ENCODE data around the gene GRM3. TPM values are rescaled to one million over a fixed set of nuclear protein-coding genes. Genes with fewer than 3 reads are reported as not detected.

Gene GRM3
- polyA plus RNA-seq, 4 donors = 0.10 to 0.35 (median 0.21) TPM

DNA sequence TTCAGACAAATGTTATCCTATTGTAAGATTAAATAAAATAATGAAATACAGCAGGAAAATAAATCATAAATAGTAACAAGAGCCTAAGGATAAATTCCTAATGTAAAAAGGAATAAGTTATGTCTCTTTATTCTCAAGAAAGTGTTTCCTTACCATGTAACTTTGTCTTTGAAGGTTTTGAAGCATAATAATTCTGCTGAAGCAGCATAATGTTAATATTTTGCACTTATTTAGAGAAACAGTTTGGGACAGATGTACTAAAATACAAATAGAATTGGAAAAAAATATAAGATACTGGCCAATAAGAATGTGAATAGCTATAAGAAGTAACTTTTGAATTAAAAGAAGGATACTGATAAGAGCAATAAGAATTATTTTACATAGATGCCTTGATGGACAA is 45.7 kb downstream of the GRM3 start:
- DNase-seq (ENCODE audit: low read depth in 4 of 4, low spot score in 2 of 4) = no peak

DNA sequence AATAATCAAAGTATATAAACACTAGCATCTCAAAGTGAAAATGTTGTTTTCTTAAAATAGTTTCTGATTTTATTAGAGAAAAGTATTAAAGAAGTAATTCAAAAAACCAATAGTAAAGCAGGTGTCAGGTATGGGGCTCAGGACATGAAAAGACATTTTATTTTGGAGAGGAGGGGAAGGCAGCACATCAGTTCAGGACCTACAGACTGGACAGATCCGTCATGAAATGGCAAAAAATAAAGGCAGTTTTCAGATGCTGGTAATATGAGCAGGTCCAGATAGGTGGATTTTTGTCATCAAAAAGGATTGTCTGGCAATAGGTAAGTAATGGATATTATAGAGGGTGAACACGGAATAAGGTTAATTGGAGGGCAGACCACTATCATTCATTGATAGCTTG is 49.0 kb downstream of the GRM3 start:
- no peak for DNase-seq (ENCODE audit: low read depth in 4 of 4, low spot score in 2 of 4)

DNA sequence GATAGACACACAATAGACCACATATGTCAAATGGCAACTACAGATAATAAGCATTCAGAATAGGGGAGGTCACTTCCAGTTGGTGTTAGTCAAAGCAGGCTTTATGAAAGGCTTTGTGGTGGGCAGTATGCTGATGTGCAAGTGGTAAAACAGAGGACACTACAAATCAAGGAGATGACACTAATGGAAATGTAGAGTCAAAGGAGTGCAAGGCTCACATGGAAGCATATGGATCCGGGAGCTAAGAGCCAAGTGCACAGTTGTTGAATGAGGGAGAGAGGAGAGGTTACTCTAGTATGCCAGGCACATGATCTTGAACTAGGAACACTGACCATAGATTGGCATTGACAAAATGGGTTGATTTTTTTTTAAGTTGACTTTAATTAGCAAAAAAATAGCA is 62.7 kb downstream of the GRM3 start:
- no peak for DNase-seq (ENCODE audit: low read depth in 4 of 4, low spot score in 2 of 4)

DNA sequence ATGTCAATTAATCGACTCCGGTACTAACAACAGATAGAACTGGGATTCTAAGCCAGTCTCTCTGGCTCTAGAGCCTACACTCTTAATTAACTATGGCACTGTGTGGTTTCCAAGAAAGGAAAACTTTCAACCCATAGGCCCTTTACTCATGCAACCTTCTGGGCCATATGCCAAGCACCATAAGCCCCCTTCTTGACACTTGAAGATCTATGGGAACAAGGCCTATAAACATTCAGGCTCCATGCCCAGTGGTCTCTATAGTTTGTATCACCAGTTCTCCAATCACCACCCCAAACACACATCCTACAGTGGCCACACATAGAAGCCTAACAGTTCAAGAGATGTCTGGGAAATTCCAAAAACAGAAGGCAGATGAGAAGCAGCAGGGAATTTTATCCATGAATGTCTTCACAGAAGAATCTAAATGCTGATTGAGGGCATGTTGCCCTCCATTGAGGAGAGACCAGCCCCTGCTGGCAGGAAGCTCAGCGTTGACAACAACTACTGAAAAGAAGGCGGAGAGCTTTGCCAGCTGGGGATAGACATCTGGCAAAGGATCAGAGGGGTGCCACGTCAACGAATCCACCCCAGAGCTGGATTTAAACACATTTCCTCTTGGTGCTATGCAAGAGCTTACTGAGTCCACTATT is 64.4 kb downstream of the GRM3 start:
- DNase-seq (ENCODE audit: low read depth in 4 of 4, low spot score in 2 of 4) = no peak

DNA sequence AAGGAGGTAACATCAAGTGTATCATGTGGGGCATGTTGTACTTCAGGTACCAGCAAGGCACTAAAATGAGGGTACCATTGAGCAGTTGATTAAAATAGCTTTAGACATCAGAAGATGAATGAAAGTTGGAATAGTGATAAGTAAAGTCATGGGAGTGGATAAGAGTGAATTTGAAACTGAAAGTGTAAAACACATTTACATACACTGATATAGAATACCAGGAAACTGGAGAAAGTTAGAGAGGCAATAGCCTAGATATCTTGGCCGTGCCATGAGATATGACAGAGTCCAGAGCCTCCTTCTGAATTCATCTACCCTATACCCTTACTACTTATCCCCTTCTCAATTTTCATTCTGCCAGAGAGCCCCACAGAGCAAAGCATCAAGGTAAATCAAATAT is 76.6 kb downstream of the GRM3 start:
- no peak for DNase-seq (ENCODE audit: low read depth in 4 of 4, low spot score in 2 of 4)

DNA sequence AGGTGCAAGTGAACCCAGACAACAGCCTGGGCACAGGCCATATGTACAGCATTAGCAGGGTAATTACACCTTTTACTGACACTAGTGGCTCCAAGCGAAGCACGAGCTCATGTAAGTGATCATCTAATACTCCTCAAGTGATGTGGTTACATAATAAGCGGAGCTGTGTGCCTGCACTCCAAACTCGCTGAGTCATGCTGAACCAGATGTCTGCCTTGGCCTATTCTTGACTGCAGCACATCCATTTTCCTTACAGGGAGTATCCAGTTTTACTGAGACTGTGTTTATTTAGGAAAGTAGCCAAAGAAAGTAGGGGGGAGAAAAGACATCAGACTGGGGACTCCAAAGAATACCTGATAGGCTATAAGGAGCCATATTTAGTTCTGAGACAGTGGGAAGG is 90.1 kb downstream of the GRM3 start:
- no peak for DNase-seq (ENCODE audit: low read depth in 4 of 4, low spot score in 2 of 4)

DNA sequence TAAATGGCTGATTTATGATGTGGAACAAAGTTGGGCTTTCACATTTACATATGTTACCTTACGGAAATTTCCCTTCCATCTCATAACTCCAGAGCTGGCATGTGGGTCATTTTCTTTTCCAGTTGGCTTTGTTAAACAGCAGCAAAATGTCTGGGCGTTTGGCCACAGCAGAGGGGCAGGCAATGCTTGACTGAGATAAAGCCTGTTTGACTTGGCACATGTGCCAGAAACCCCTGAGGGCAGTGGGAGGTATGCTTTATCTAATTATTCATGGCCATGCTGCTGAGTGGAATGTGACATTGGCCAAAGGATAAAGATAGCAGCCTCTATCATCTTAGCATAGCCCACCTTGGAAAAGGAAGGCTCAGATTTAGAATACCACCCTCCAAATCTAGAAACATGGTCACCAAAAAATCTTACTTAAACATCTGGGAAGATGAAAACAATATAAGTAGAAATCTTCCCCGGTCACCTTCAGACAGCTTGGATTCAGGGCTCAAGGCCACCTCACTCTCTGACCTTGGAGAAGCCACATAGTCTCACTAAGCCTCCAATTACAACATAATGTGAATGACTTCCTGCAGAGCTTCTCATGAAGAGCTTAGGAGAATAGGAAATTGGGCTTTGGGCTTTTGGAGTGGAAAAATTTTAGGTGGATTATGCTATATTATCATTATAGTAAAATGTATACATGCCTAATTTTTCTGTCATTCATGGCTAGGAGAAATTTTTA is 101.5 kb downstream of the GRM3 start:
- DNase-seq (ENCODE audit: low read depth in 4 of 4, low spot score in 2 of 4) = no peak

DNA sequence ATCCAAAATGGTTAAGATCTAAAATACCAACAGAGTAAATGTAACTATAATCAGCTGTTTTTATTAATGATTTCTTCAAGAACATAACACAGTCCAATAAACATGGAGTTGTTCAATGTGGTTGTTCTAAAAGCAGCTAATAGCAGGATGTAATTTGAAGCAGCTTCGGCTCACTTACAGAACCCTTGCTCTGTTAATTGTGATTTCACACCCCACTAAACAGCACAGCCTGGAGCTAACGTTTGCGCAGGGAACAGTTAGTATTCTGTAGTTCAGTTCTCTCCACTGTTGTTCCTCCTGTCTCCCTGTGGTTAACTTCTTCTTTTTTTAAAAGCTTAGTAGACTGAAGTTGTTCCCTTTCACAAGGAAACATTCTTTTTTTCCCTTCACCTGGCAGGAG is 104.0 kb downstream of the GRM3 start:
- DNase-seq (ENCODE audit: low read depth in 4 of 4, low spot score in 2 of 4) = peak in 2 of 4 donors; percentile 16 to 44

DNA sequence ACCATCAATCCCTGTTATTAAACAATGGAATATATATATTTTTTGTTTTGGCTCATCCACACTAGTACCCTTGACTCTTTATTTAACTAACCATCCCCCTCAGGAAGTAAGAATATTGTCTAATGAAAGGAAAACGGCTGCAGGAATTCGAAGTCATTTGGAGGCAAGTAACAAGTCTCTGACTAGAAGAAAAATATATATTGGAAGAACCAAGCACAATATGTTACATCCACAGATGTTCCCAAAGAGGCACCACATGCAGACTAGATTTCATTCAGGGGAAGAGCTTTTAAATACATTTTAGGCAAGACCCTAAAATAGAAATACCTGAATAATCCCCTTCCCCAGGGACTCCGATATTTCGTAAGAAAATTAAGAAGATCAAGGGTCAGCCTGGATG is 104.5 kb downstream of the GRM3 start:
- DNase-seq (ENCODE audit: low read depth in 4 of 4, low spot score in 2 of 4) = no peak

DNA sequence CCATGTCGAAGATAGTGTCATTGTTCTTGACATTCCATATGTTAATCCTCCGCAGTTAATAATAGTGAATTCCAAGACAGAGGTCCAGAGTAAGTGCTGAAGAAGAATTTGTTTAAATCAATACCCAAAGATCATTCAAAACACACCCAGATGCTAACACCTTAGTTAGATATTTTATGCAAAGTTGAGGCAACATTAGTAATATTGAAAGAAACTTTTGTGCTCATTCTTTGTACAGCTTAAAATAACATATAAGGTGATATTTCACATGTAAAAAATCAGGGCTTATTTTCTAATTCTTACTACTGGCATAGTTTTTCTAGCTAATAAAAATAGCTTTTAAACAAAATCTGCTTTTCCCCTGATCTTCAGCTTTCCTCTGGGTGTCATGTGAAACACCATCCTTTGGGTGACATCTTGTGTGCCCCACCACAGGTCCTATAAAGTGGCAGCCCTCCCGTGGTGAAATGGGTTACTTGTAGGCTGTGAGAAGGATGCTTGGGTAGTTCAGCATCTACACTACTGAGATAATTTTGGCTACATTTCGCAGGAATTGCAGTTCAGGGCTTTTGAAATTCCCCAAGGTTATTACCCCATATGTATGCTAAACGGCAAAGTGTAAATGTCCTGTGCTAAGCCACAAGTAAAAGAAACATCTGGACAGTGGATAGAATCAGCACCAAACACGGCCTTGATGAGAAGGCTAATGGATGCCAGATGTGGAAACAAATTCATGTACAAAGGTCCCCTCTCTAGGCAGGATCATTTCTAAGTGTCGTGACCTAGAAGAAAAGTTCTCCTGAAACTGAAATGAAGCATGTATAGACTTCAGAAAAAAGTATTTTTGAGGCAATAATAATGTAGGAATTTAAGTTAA is 105.4 kb downstream of the GRM3 start:
- DNase-seq (ENCODE audit: low read depth in 4 of 4, low spot score in 2 of 4) = no peak

DNA sequence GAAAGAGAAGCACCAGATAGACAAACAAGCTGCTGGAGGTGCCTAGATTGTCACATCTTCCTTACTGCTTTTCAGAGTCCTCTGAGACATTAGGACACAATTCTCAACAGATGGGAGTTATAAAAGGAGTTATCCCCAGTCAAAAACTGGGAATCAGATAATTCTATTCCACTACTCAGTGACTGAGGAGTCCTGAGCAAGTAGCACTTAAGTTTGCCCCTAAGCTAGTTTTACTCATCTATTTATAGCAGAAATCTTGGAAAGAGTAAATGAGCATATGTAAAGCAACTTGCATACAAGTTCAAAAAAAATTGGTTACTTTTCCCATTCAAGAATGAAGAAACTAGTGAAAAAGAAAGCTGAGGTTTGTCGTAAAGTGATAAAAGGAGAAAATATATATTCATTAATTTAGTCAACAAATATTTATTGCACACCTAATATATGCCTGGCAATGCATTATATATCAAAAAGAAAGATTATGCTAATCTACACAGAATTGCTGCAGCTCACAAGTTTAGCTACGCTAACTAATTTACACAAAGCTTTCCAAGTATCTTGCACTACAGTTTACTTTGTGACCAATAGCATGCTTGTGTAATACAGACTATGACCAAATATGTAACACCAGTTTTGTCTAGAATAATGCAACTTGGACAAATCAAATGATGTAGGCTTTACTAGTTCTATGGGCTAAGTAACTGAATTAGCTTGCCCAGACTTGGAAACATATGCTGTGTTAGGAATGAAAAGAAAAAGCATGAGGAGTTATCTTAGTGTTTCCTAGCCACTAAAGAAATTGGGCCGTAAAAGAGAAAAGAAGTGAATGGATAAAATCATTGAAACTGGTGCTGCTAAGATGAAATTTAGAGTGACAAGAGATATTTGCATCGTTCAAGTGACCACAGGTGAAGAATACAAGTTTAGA is 106.3 kb downstream of the GRM3 start:
- DNase-seq (ENCODE audit: low read depth in 4 of 4, low spot score in 2 of 4) = no peak

DNA sequence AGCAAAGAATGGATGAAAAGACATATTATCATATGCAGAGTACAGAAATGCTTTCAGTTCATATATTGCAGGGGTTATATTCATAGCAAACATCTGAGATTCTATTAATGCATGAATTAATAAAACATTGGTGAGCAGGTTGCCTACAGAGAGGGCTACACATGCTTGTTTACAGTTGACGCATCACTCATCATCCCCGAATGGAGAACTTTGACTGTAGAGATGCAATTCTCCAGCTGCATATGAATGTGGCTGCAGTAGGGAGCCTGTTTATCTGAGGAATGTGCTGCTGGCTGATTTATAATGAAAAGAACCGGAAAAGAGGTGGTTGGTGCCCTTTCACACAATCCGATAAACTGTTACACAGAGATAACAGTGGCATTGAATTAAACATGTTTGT is 116.5 kb downstream of the GRM3 start:
- no peak for DNase-seq (ENCODE audit: low read depth in 4 of 4, low spot score in 2 of 4)

DNA sequence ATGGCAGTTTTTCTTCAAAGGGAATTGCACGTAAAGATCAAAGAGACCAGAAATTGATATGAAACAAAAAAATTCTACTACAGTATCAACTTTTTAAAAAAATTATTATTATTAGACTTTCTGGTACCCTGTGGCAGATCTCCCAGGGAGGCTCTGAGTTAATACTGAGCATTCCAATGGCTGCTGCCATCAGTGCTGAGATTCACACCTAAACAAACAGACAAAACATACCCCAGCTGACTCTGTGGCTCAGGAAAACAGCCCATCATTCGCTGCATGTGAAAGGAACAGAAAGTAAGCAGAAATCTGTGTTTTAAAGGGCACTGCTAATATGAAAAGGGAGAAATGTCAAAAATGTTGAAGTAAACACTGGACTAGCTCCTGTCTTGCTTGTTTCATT is 118.4 kb downstream of the GRM3 start:
- no peak for DNase-seq (ENCODE audit: low read depth in 4 of 4, low spot score in 2 of 4)

DNA sequence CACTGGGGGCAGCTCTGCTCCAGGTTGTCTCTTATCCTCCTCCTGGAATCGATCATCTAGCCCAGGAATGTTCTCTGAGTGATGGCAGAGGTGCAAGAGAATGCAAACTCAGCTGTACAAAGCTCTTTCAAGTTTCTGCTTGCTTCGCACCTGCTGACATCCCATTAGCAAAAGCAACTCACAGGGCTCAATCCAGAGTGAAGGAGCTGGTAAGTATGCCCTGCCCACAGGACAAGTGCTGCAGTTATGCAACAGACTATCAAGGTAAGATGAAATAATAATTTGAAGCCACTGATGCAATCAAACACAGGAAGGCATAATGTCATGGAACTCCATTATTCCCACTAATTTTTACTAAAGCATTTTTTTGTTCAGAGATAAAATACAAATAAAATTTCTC is 122.2 kb downstream of the GRM3 start:
- no peak for DNase-seq (ENCODE audit: low read depth in 4 of 4, low spot score in 2 of 4)

DNA sequence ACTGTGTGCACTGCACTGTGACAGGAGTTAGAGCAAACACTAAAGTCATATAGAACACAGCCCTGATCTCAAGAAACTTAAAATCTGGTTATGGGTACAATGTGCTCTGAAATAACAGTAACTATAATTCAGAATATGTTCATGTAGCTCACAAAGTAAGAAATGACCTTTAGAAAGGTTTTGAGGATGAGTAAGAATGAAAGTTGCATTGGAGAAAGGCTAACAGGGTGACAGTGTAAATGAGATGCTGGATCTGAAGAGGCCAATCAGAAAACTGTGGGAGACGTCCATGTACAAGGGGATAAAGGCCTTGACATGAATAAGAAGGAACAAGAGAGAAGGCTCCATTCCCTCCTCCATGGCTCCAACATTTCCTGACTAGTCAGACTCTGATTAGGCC is 124.7 kb downstream of the GRM3 start:
- no peak for DNase-seq (ENCODE audit: low read depth in 4 of 4, low spot score in 2 of 4)

DNA sequence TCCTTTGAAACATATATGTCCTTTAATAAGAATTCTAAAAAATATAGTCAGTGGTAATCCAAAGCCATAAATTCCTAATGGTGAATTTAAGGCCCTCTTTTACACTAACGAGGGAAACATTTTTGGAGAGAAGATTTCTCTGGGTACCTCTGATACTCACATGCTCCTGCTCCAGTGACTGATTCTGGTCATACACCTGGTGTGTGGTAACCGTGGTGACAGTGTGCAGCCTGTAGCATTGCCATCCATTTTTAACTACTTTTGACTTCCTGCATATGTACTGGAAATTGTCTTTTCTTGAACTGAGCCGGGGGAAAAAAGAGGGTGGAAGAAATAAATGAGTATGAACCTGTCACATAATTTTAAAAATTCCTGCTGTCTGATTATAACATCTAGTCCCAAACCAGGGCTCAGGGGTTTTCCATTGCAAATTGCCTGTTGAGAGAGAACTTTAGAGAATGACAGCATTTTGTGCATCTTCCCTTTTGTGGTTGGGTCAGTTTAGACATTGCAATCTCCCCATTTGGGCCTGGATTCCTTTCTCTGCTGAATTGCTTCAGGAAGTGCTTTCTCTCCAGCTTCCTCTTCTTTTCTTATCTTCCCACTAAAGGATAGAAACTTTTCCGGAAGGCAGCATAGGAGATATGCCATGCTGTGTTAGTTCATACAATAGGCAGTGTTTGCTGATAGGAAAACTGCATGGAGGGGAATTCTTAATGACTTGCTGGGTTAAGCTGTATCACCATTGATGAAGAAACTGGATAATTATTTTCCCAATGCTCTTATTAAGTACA is 125.5 kb downstream of the GRM3 start:
- no peak for DNase-seq (ENCODE audit: low read depth in 4 of 4, low spot score in 2 of 4)

DNA sequence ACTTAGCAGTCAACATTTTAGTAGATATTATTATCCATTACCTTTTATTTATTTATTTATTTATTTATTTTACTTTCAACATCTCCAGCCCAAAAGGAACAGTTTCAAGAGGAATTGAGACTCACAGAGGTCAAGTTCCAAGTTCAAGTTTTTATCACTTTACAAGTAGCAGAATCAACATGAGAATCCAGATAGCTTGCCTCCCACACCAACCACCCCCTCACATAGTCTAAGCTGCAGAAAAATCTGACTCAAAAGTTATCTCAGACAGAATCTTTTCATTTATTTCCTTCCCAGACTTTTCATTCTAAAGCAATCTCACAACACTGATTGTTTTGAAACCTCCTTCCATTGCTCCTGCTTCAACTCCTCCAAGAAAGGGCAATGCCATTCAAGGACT is 129.6 kb downstream of the GRM3 start:
- no peak for DNase-seq (ENCODE audit: low read depth in 4 of 4, low spot score in 2 of 4)

DNA sequence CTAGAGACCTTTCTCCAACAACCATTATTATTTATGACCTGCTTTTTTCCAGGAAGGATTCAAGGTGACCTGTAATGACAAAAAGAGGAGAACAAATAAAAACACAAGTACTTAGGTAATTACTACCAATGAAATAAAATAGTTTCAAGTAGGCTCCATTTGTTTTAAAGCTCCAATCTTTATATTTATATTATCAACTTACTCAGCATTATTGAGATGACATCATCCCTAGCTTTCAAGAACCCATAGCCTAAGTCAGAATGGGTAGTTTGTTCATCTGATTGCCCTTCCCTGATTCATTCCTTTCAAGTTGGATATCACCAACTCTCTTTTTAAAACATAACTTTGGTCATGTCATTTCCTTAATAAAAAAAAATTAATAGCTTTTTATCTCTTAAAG is 131.5 kb downstream of the GRM3 start:
- no peak for DNase-seq (ENCODE audit: low read depth in 4 of 4, low spot score in 2 of 4)

DNA sequence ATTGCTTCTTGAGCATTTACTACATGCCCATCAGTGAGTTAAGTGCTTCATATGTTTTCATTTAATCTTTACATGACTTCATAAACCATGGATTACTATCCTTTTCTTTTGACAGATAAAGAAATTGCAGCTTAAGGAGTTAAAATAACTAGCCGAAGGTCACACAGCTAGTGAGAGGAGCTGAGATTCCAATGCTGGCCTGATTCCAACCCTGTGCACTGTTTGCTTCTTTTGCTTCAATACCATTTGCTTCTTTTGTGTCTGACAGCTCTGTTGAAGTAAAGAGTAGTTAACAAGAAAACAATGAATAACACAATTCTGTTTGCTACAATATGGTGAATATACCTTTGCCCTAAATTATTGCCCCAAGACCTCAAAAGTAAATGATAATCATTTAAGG is 132.4 kb downstream of the GRM3 start:
- DNase-seq (ENCODE audit: low read depth in 4 of 4, low spot score in 2 of 4) = no peak

DNA sequence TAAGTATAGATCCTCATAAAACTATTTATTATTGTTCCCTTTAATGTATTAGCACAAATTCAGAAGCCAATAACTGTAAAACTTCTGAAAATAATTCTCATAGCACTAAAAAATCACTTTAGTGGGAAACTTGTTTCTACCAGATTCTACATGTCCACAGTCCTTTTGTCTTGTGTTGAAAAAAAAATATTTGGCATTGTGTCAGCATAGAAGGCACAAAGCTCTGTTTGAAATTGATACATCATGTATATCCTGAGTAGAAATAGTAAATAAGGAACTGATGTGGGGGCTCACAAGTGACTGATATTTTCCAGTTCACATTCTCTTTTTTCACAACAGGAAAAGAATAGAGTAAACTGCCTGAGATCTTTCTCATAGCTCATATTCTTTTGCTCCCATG is 134.6 kb downstream of the GRM3 start:
- no peak for DNase-seq (ENCODE audit: low read depth in 4 of 4, low spot score in 2 of 4)

All from left renal cortex interstitium (tissue), 4 donors.